Lower leg skin (tissue), 3 donors: ENCODE results near the gene C1orf210.

Source experiments
- POLR2A ChIP-seq, 2 donors: fragments of 450-650 bp; IDR thresholded peaks; one replicate each; pipeline ENCODE4 v1.6.1; 2016 to 2017; ENCODE audit warnings: antibody characterized with exemption in 2 of 2, mild to moderate bottlenecking in 1 of 2, moderate library complexity in 1 of 2
- TF ChIP-seq, protein P1 (sequence below), 3 donors: fragments of 450-650 bp; IDR thresholded peaks; one replicate each; pipeline ENCODE4 v1.5.1; 2016; ENCODE audit warnings: antibody characterized with exemption in 3 of 3, mild to moderate bottlenecking in 3 of 3, moderate library complexity in 2 of 3

DNA sequence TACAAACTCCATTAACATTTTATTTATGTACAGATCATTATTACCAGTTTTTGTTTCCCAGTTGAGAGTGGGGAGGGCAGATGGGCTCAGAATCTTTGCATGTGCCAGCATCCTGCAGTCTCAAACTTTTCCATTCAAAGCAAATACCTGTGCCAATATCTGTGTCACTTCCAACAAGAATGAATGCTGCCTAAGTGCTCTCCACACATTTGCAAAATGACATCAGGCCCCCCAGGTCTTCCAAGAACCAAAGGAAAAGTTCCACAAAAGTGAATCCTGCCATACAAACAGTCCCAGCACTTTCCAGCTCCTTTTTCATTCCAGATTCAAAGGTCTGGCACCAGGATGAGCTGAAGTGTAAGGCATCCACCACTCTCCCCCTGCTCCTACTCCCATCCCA is 13.7 kb upstream of the C1orf210 start:
- TF ChIP-seq, protein P1, sequence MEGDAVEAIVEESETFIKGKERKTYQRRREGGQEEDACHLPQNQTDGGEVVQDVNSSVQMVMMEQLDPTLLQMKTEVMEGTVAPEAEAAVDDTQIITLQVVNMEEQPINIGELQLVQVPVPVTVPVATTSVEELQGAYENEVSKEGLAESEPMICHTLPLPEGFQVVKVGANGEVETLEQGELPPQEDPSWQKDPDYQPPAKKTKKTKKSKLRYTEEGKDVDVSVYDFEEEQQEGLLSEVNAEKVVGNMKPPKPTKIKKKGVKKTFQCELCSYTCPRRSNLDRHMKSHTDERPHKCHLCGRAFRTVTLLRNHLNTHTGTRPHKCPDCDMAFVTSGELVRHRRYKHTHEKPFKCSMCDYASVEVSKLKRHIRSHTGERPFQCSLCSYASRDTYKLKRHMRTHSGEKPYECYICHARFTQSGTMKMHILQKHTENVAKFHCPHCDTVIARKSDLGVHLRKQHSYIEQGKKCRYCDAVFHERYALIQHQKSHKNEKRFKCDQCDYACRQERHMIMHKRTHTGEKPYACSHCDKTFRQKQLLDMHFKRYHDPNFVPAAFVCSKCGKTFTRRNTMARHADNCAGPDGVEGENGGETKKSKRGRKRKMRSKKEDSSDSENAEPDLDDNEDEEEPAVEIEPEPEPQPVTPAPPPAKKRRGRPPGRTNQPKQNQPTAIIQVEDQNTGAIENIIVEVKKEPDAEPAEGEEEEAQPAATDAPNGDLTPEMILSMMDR (IDR thresholded peaks at IDR 0.05), result no peak
- no peak for TF ChIP-seq POLR2A (IDR thresholded peaks at IDR 0.05)
